A172 (cell line): ENCODE results near the gene SFXN3. TPM values are rescaled to one million over a fixed set of nuclear protein-coding genes. Genes with fewer than 3 reads are reported as not detected.
A peak's percentile ranks its signal among the peaks of the same experiment; 100 is the strongest.

Experiments
- DNase-seq: peaks from one replicate; pipeline ENCODE4 v3.0.0-alpha.2; 2015; ENCODE audit warnings: low spot score
- total RNA-seq: library from RNA; depleted of rRNA; stranded (reverse); fragments of >200 nt; shearing (Covaris generic); gene quantifications from 2 replicates; pipeline ENCODE4 v1.2.3, GENCODE V29; 2014

Gene SFXN3
- total RNA-seq, 1 experiment from 2014 or later = 78.0 TPM

DNA sequence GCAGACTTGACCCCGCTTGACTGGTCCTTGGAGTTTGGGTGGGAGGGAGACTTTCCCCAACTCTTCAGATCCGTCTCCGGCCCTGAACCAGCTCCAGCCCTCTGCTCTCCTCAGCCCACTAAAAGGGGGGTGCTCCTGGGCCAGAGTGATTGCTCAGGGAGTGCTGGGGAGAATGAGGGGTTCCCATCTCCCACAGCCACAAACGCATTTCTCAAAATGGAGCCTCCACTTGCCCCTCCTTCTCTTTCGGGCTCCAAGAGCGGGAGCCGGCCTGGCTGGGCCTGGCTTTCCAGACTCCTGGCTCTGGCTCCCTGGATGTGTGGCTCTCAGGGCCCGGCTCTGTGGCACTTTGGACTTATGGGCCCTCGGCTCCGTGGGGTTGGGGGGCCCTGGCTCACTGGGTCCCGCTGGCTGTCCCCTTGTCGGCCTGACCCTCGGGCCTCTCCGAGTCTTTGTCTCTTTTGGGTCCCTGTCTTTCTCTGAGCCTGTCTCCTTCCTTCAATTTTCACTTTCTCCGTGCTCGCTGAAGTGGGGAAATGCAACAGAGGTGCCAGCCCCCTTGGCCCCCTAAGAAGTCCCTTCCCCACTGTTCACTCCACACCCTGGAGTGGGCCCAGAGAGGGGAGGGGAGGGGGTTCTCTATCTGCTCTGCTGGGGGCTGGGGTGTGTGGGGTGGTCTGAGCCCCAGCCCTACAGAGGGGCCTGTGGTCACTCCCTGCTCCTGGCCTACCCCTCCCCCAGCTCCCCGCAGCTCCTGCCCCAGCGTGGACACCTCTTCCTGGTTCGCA lies 30.7 kb upstream of the SFXN3 start:
- DNase-seq = peak; percentile 26

DNA sequence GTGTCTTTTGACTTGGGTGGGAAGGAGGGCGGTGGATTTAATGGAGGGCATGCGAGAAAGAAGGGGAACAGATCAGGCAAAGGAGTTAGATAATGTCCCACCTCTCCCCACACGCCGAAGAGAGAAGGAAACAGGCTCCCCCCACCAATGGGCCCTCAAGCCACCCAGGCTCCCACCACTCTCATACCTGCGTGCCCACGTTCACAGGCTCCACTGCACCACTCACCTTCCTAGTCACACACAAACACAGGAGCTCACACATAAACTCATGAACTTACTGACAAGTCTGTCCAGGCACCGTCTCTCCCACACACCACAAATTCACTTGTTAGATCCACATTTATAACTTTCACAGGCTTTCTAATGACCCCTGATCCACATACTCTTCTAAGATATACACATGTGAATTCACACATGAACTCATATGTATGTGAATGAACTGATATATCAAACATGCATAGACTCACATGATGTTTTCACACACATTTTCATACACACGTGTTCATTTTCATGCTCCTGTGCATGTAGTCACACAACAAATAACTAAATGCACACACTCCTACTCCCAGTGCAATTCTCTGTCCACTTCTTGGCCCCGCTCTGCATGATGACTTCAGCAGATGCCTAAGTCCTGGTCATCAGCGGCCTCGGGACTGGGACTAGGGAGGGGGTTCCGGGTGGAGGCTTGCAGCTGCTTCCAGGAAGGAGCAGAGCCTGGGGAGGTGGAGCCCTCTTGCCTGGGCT lies 29.9 kb upstream of the SFXN3 start:
- DNase-seq = peak; percentile 75

DNA sequence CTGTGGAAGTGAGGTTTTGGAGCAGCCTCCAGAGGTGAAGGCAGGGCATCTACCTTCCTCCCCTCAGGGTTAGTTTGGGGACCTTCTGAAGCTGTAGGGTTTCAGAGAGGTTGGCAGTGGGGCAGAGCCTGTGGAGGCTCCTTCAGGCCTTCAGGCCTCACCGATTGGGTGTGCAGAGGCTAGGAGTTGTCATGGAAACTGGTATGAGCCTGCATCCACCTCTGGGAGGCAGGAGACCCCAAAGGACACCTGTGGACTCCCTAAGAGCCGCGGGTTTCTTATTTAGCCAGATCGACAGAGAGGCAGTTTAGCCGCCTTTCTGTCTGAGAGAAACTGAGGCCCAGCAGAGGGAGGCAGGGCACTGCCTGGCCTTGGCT lies 29.4 kb upstream of the SFXN3 start:
- no peak for DNase-seq

DNA sequence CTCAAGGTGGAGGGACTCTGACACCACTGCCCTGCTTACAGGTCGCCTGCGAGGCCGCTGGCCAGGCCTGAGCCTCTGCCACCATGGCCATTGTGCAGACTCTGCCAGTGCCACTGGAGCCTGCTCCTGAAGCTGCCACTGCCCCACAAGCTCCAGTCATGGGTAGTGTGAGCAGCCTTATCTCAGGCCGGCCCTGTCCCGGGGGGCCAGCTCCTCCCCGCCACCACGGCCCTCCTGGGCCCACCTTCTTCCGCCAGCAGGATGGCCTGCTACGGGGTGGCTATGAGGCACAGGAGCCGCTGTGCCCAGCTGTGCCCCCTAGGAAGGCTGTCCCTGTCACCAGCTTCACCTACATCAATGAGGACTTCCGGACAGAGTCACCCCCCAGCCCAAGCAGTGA lies 28.6 kb upstream of the SFXN3 start:
- no peak for DNase-seq

DNA sequence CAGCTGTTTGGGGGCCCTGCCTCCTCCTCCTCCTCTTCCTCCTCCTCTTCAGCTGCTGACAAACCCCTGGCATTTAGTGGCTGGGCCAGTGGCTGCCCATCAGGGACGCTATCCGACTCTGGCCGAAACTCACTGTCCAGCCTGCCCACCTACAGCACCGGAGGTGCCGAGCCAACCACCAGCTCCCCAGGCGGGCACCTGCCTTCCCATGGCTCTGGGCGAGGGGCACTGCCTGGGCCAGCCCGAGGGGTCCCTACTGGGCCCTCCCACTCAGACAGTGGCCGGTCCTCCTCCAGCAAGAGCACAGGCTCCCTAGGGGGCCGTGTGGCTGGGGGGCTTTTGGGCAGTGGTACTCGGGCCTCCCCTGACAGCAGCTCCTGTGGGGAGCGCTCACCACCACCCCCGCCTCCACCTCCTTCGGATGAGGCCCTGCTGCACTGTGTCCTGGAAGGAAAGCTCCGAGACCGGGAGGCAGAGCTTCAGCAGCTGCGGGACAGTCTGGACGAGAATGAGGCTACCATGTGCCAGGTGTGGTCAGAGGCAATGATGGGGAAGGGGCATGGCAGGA lies 27.3 kb upstream of the SFXN3 start:
- no peak for DNase-seq

DNA sequence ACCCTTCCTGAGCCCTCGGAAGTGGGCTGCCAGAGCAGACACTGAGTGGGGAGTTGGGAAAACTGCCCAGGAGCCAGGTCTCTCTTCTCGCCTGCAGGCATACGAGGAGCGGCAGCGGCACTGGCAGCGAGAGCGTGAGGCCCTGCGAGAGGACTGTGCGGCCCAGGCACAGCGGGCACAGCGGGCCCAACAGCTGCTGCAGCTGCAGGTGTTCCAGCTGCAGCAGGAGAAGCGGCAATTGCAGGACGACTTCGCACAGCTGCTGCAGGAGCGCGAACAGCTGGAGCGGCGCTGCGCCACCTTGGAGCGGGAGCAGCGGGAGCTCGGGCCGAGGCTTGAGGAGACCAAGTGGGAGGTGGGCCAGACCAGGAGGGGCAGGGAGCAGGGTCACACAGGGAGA lies 25.7 kb upstream of the SFXN3 start:
- DNase-seq = no peak

DNA sequence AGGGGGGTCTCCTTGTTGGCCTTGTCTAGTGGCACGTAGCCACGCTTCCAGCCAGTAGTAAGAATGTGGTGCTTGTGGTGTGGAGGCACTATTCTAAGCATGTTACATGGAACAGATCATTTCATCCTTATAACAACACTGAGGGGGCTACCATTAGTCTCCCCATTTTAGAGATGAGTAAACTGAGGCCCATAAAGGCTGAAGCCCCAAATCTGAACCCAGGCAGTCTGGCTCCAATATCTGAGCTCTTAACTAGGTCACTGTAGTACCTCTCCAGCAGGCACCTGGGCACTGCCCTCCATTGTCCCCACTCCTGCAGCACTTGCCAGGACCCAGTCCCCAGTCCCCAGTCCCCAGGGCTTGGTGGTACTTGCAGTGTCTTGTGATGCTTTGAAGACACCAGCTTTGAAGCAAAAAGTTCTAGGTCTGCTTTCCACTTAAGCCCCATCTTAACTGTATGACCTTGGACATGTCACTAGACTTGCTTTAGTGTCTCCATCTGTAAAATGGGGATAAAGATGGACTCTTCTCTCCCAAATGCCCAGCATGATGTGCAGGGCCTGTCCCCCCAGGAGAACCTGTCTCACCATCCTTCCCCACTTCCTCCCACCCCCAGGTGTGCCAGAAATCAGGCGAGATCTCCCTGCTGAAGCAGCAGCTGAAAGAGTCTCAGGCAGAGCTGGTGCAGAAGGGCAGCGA lies 25.0 kb upstream of the SFXN3 start:
- no peak for DNase-seq

DNA sequence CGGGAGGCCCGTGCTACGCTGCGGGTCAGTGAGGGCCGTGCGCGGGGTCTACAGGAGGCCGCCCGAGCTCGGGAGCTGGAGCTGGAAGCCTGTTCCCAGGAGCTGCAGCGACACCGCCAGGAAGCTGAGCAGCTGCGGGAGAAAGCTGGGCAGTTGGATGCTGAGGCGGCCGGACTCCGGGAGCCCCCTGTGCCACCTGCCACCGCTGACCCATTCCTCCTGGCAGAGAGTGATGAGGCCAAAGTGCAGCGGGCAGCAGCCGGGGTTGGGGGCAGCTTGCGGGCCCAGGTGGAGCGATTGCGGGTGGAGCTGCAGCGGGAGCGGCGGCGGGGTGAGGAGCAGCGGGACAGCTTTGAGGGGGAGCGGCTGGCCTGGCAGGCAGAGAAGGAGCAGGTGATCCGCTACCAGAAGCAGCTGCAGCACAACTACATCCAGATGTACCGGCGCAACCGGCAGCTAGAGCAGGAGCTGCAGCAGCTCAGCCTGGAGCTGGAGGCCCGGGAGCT lies 24.4 kb upstream of the SFXN3 start:
- no peak for DNase-seq

DNA sequence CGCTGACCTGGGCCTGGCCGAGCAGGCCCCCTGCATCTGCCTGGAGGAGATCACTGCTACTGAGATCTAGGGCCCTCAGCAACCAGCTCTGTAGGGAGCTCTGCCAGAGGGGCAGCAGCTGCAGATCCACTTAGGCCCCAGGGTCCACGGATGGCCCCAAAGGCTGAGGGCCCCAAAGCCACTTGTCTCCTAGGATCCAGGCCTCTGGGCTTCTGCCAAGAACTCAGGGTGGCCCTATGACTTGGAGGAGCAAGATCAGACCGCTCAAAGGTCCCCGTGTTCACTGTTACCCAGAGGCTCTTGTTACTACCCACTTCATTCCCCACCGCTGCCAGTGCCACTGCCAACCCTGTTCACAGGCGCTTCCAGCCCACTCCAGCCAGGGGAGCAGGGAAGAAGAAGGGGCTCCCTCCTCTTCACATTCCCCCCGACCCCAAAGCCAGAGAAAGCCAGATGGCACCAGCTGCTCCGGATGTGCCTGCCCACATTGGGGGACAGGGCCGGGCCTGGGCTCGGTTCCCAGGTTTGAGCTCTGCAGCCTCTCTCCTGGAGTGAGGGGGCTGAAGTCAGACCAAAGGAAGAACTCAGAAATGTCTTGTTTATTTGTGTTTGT lies 23.8 kb upstream of the SFXN3 start:
- DNase-seq = no peak

DNA sequence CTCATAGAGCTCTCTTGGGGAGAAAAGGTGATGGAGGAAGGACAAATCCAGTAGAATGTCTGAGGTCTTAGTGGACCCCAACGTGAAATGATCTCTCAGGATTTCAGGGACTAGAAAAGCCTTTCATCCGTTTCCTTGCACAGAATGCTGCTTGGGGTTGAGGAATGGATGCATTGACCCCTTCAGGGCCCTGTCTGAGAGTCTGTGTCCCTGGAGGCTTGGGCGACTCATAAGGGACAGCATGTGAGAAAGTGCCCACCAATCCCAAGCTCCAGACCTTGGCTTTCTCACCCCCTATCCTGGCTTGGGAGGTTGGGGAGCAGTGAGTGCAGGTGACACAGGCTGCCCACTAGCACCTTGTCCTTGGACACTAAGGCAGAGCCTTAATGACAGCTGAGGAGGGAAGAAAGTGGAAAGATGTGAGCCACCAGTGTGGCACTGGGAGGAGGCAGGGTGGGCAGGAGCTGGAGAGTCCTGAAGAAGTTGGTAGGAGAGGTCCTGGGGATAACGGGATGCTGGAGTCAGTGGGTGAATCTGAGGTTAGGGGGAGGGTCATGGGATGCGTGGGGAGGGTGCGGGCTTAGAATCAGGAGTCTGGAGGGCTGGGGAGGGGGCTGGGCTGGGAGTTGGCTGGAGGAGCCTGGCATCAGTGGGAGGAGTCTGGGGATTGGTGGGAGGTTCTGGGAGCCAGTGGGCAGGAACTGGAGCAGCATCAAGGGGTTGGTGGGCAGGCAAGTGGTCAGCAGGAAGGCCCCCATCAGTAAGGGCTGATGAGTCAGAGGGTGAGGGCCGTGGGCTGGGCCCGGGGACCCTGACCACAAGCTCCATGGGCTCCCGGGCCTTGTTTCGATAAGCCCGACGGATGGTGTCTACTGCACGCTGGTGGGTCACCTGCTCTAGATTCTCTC lies 22.9 kb upstream of the SFXN3 start:
- no peak for DNase-seq

DNA sequence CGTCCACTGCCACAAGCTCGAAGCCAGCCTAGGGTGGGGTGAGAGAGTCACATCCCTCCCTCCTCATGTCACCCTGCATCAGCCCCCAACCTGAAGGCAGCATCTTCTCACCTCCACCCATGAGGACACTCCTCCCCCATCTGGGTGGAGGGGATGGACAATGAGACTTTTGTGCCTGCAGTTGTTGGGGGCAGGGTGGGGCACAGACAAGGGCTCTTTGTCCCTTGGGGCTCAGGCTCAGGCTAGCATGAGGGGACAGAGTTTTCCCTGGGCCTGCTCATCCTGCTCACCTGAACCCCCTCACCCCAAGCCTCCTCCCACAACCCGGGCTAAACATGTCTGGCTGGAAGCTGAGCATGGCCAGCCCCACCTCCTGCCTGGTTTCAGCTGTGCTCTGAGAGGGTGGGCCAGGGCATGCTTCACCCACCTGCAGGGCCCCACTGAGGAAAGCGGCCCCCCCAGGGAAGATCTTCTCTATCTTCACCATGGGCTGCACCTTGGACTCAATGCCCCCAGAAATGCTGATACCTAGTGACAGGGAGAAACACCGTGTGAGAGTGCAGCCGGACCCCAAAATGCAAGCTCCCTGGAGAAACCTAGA lies 22.1 kb upstream of the SFXN3 start:
- no peak for DNase-seq

DNA sequence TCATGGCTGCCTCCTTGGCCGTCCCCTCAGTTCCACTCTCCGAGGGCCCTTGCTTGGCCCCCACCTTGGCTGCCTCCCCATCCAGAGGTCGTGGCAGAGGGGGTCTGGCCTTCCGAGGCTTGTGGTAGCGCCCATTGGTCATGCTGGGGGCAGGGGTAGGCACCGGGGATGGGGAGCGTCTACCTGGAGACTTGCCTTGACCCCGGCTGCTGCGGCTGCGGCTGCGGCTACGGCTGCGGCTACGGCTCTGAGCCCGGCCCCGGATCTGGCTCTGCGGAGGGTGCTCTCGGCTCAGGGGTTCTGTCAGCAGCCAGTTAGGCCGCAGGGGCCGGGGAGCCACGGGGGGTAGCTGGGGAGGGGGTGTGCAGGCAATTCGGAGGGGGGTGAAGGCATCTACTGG lies 20.7 kb upstream of the SFXN3 start:
- DNase-seq = no peak

DNA sequence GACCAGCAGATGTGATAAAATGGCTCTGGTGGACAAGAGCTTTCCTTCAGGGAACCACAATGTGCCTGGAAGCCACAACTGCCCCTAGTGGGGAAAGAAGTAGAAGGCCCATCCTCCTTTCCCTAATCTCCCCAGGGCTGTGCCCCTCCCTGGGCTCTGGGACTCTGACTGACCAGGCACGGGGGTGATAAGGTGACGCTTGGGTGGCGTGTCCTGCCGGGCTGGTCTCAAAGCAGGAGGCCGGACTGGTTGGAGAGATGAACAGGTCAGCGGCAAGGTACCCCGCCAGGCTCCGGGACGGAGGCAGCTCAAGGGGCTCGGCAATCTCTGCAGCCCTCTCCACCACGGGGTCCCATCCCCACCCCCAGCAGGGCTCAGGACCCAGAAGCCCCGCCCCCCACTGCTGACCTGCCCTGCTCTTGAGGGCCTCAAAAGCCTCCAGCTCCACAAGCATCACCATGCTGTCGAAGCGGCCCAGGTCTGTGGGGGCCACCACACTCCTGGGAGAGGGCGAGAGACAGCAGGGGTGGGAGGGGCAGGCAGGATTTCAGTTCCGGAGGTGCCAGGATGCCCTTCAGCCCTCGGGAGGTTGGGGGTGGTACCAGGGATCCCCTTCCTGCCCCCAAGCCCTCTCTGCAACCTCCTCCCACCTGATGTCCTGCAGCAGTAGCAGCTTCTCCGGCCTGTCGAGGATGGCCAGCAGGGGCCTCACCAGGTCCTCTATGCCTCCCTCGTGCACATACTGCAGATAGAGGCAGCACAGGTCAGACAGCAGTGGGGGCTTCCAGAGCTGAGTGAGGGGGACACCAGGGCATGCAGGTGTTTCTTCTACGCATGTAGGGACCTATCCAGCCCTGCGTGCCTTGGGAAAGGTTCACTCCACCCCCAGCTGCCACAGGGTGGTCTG lies 19.3 kb upstream of the SFXN3 start:
- DNase-seq = no peak

DNA sequence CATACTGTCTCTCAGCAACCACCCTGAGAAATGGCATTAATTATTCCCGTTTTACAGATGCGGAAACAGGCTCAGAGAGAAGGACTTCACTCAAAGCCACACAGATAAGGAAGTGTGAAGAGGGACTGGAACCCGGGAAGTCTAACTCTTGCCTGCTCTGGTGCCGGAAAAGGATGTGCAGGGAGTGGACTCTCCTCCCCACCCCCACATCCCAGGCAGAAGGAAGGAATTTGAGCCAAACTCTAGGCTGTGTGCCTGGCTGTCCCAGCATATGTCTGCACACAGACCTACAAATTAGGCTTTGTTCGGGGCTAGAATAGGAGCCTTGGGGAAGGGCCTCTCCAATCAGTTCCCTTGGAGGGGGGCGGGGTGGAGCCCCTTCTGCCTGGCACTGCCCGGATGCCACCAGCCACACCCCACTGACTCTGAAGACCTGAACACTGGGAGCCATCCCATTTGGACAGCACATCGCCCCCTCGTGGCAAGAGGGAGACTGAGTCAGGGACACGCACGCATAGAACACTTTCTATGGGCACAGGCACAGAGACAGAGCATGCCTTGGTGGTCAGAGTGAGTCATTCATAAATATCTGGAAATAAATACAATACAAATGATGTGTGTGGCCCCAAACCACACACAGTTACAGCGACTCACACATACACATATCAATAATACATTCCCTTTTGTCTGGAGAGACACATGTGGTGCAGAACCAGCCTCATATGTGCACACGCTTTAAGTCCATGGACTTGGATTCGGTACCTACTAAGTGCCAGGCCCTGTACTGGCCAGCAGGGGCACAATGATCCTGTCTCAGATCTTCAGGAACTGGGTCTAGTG lies 18.3 kb upstream of the SFXN3 start:
- DNase-seq = peak; percentile 90

DNA sequence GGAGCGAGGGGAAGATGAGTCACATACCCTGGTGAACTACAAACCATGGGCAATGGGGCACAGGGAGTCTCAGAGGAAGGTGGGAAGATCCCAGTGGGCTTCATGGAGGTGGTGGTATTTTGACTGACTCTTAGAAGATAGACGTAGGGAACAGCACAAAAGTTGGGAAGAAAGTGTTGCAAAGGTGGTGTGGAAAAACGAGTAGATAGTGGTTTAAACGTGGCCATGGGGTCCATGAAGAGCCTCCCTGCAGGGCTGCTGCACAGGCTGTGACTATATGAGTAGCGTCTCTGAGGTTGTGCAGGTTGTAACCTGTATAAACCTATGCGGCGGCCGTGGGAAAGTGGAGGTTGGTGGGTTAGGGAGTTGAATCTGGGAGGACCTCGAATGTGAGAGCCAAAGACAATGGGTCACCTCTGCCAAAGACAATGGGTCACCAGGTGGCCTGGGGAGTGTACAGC lies 17.6 kb upstream of the SFXN3 start:
- DNase-seq = no peak

DNA sequence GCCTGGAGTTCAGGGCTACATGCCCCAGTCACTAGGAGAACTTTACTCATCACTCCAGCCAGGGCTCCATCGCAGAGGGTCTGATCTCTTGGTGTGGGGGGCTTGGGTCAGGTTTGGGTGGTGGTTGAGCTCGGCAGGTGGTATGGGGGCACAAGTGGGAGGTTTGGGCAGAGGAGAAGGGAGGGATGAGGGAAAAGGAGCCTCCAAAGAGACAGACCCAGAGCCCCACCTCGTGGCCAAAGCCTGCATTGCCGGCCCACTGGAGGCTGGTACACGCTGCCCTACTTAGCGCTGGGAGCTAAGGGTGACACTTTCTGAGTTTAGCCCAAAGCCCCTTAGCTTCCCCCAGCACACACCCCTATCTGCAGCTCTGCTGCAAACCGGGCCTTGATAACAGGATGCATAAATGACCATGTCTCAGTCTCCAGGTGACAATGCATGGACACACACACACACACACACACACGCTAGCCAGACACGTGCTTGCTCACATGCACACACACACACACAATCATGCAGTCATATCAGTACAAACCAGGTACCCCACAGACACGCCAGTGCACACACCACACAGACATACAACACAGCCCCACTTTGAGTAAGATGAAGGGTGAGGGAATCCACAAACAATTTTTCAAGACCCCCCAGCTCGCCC lies 16.7 kb upstream of the SFXN3 start:
- peak; percentile 68 for DNase-seq

DNA sequence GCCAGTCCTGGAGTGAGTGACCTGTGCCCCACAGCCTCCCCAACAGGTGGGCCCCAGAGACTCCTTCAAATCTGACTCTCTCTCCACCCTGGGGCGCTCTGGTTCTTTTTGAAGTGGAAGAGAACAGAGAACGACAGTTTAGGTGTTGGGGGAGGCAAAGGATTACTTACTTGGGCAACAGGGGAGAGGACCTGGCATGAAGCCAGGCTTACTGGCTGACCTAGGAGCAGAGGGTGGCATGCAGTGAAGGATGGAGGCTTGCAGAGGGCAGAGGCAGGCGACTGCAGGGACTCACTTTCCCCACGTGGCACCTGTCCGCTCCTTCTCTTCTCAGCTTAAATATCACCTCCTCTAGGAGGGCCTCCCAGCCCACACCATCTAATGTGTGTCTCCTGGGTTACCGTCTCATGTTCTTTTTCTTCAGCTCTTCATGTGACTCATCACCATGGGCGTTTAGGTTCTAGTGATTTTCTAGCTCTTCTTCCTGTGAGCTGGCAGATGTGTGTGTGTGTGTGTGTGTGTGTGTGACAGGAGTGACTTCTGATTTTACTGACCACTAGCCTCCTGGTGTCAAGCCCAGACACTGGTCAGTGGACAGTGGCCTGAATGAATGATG lies 16.0 kb upstream of the SFXN3 start:
- peak; percentile 86 for DNase-seq
